T-helper 1 cell (primary cell): Measurements from ENCODE around the gene PTRH2.
"Not testable (repeated sequence)": the region's sequence is repeated elsewhere in the genome, so short reads cannot be mapped to it uniquely, and the experiment has no call there.

Experiments
- DNase-seq, 5 donors: peaks; one replicate each; pipeline ENCODE4 v3.0.0-alpha.2; 2012 to 2020

PTRH2 gene

DNA sequence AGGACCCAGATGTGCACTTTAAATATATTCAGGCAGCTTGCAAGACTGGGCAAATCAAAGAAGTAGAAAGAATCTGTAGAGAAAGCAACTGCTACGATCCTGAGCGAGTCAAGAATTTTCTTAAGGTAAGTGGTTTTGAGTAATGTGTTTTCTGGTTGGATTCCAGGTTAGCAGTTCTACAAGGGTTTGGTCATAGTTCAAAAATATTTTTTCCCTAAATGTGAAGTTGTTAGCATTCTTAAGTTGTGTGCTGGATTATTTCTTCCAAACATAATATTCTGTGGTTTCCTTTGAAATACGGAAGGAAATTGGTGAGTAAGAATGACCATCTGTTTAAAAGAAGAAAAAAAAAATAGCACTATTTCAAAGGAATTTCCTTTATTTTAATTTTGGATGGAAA, 38.4 kb downstream of the PTRH2 start:
- DNase-seq, result no peak

DNA sequence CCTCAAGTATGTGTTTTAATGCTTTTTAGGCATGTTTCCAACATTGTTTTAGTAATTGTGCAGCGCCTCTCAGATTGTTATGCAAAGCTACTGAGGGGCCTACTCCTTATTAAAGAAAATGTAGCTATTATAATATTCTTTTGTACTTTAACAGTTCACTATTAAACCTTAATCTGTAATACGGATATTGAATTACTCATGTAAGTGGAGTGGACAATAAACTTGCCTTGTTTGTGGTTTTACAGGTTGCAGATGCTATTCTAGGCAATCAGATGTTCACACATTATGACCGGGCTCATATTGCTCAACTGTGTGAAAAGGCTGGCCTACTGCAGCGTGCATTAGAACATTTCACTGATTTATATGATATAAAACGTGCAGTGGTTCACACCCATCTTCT, 41.0 kb downstream of the PTRH2 start:
- DNase-seq, result no peak

GRCh38 chr17:59656624-59657023, 50.6 kb downstream of the PTRH2 start:
- not testable (repeated sequence) for DNase-seq

- DNase-seq, result no peak
These were observed 55.1 kb downstream of the PTRH2 start for GRCh38 chr17:59652119-59652518.

DNA sequence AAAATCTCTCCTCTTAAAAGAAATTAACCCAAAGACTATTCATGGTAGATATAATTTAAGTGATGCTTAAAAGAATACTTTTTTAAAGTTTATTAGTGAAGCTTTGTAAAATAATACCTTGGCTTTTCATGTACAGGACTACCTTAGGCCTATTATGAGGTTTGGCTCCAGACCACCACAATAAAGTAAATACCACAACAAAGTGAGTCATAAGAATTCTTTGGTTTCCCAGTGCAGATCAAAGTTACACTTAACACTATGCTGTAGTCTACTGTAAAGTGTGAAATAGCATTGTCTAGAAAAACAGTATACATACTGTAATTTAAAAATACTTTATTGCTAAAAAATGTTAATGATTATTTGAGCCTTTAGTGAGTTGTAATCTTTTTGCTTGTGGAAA, 55.9 kb downstream of the PTRH2 start:
- DNase-seq, result peak in 1 of 5 donors; percentile 8

- no peak for DNase-seq
These were observed 56.6 kb downstream of the PTRH2 start for GRCh38 chr17:59650642-59651041.

GRCh38 chr17:59649886-59650285, 57.3 kb downstream of the PTRH2 start:
- DNase-seq, result no peak
